ENCODE results near the gene MME.

The MME gene

GRCh38 chr3:155185631-155186071, 105.5 kb downstream of the MME start:
- DNase-seq, result no peak
- TF ChIP-seq, protein P1, sequence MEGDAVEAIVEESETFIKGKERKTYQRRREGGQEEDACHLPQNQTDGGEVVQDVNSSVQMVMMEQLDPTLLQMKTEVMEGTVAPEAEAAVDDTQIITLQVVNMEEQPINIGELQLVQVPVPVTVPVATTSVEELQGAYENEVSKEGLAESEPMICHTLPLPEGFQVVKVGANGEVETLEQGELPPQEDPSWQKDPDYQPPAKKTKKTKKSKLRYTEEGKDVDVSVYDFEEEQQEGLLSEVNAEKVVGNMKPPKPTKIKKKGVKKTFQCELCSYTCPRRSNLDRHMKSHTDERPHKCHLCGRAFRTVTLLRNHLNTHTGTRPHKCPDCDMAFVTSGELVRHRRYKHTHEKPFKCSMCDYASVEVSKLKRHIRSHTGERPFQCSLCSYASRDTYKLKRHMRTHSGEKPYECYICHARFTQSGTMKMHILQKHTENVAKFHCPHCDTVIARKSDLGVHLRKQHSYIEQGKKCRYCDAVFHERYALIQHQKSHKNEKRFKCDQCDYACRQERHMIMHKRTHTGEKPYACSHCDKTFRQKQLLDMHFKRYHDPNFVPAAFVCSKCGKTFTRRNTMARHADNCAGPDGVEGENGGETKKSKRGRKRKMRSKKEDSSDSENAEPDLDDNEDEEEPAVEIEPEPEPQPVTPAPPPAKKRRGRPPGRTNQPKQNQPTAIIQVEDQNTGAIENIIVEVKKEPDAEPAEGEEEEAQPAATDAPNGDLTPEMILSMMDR (IDR thresholded peaks at IDR 0.05; ENCODE audit: low read depth, low read length, missing control alignments), result no peak
- in situ Hi-C loops (cut with HindIII; ENCODE audit: low pct_ligation_motif_present, low sequenced_read_pairs), result no loop called here
- Histone ChIP-seq H3K27ac (no peak overlapping the region), H3K27me3 (replicated peaks) (no peaks in the 10 kb centered on the region), H3K36me3 (replicated peaks) (no peaks in the 10 kb centered on the region), H3K4me3 (ENCODE audit: low read depth, low read length) (no peak overlapping the region)

DNA sequence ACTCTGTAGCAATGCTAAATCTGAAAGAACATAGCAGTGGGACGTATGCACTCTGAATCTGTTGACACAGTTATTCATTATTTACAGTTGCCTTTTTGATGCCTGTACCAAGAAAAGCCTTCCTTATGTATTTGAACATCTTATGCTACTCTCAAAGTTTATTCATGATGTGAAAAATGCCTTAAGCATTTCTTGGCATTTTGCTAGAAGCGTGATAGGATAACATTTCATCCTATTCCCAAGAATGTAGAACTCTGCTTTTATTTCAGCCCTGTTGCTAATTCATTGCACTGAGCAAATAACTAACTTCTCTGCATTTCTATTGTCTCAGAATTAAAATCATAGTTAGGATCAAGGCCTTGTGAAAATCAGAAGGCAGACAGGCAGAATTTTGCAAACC, 107.9 kb downstream of the MME start:
- TF ChIP-seq, protein P1 (IDR thresholded peaks at IDR 0.05; ENCODE audit: low read depth, low read length, missing control alignments), result no peak
- H3K4me3 ChIP-seq (ENCODE audit: low read depth, low read length), result no peak overlapping the region
- in situ Hi-C loops (cut with HindIII; ENCODE audit: low pct_ligation_motif_present, low sequenced_read_pairs), result no loop called here
- no peaks in the 10 kb centered on the region for H3K36me3 ChIP-seq (replicated peaks)
- no peaks in the 10 kb centered on the region for H3K27me3 ChIP-seq (replicated peaks)
- H3K27ac ChIP-seq, result no peak overlapping the region
- DNase-seq, result no peak

GRCh38 chr3:155189478-155189877, 109.4 kb downstream of the MME start:
- in situ Hi-C loops (cut with HindIII; ENCODE audit: low pct_ligation_motif_present, low sequenced_read_pairs), result no loop called here
- TF ChIP-seq, protein P1 (IDR thresholded peaks at IDR 0.05; ENCODE audit: low read depth, low read length, missing control alignments), result no peak
- DNase-seq, result no peak
- no peak overlapping the region for H3K27ac ChIP-seq
- no peaks in the 10 kb centered on the region for H3K36me3 ChIP-seq (replicated peaks)
- H3K4me3 ChIP-seq (ENCODE audit: low read depth, low read length), result no peak overlapping the region
- no peaks in the 10 kb centered on the region for H3K27me3 ChIP-seq (replicated peaks)

DNA sequence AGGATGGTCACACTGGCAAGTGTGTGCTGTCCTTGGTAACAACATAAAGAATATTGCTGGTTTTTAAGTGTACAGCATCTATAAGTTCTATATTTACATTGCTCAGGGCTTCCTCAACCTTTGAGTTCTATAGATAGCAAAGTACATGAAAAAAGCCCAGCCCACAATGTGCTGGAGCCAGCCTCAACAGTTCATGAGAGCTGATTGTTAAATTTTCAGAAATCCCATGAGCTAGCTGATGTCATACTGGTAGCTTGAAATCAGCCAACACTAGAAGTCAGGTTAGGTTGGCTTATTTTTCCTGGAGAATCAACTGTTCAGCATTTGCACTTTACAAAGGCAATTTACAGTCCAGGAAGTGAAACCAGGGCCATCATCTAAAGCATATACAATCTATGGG, 110.6 kb downstream of the MME start:
- Histone ChIP-seq H3K27me3 (replicated peaks) (no peaks in the 10 kb centered on the region), H3K27ac (no peak overlapping the region), H3K36me3 (replicated peaks) (no peaks in the 10 kb centered on the region), H3K4me3 (ENCODE audit: low read depth, low read length) (no peak overlapping the region)
- in situ Hi-C loops (cut with HindIII; ENCODE audit: low pct_ligation_motif_present, low sequenced_read_pairs), result no loop called here
- TF ChIP-seq, protein P1 (IDR thresholded peaks at IDR 0.05; ENCODE audit: low read depth, low read length, missing control alignments), result no peak
- no peak for DNase-seq

DNA sequence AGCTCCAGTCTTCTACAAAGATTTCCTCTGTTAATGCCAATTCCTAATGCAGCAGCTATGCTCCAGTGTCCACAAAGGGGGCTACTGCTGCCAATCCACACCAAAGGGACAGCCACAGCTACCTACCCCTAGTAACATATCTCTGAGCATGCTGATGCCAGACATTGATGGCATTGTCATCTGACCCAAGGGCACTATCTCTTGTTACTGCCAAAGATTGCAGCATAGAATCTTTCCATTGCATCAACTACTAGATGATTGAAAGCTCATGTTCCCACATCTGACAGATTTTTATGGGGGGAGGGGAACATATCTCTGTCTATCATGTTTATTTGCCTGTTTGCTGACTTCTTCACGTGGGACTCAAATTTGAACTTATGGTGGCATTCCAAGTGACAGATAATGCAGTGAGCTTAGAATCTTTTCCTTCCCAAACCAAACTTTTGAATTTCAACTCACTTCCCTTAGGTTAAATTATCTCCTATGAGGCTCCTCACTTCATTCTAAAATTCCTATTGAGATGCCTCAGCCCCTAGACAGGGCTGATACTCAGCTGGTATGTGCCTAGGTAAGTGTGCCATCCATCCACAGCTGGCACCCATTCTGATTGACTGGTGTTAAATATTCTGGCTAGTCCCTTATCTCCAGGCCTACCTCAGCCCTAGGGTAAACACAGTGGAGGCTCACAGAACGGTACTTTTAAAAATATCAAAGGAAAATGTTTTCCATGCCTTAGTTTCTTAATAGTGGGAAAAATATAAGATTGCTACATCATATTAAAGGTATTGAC, 113.0 kb downstream of the MME start:
- in situ Hi-C loops (cut with HindIII; ENCODE audit: low pct_ligation_motif_present, low sequenced_read_pairs), result no loop called here
- TF ChIP-seq, protein P1 (IDR thresholded peaks at IDR 0.05; ENCODE audit: low read depth, low read length, missing control alignments), result no peak
- no peak overlapping the region for H3K4me3 ChIP-seq (ENCODE audit: low read depth, low read length)
- DNase-seq, result no peak
- H3K27ac ChIP-seq, result no peak overlapping the region
- H3K27me3 ChIP-seq (replicated peaks), result no peaks in the 10 kb centered on the region
- H3K36me3 ChIP-seq (replicated peaks), result no peaks in the 10 kb centered on the region

DNA sequence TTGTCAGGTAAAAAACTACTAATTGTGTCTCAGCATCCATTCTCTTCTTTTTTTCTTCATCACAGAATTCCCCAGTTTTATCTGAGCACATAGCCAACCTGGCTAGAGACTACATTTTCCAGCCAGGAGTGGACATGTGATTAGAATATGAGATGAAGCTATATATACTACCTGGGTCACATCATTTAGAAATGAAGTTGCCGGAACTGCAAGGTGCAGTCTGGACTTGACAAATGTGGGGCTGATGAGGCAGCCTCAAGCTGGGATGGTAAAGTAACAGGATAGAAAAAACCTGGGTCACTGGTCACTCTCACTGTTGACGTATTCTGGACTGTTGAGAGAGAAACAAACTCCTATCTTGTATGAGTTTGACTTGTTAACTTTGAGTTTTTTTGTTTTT, 113.7 kb downstream of the MME start:
- Histone ChIP-seq H3K27me3 (replicated peaks) (no peaks in the 10 kb centered on the region), H3K4me3 (ENCODE audit: low read depth, low read length) (no peak overlapping the region), H3K36me3 (replicated peaks) (no peaks in the 10 kb centered on the region), H3K27ac (no peak overlapping the region)
- no peak for DNase-seq
- in situ Hi-C loops (cut with HindIII; ENCODE audit: low pct_ligation_motif_present, low sequenced_read_pairs), result no loop called here
- TF ChIP-seq, protein P1 (IDR thresholded peaks at IDR 0.05; ENCODE audit: low read depth, low read length, missing control alignments), result no peak
